Measurements from ENCODE around the gene HCN3.
"Not testable (repeated sequence)": the region's sequence is repeated elsewhere in the genome, so short reads cannot be mapped to it uniquely, and the experiment has no call there.

The HCN3 gene

DNA sequence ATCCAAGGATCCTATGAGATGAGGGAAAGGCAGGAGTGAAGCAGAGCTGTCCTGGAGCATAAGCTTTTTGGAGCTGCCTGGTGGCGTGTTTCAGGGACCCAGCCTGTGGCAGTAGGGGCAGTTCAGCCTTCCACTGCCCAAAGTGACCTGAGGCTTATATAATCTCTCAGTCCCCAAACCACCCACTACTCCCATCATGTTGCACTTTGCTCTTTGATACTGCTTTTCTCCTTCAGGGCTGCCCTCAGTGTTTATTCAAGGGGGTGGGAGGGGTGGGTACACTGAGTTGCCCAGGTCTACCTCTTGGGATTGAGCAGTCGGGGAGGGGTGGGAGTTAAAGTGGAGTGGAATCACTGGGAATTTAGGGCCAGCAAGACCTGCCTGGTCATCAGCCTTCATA, 9.3 kb downstream of the HCN3 start:
- TF ChIP-seq, protein P1, sequence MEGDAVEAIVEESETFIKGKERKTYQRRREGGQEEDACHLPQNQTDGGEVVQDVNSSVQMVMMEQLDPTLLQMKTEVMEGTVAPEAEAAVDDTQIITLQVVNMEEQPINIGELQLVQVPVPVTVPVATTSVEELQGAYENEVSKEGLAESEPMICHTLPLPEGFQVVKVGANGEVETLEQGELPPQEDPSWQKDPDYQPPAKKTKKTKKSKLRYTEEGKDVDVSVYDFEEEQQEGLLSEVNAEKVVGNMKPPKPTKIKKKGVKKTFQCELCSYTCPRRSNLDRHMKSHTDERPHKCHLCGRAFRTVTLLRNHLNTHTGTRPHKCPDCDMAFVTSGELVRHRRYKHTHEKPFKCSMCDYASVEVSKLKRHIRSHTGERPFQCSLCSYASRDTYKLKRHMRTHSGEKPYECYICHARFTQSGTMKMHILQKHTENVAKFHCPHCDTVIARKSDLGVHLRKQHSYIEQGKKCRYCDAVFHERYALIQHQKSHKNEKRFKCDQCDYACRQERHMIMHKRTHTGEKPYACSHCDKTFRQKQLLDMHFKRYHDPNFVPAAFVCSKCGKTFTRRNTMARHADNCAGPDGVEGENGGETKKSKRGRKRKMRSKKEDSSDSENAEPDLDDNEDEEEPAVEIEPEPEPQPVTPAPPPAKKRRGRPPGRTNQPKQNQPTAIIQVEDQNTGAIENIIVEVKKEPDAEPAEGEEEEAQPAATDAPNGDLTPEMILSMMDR (IDR thresholded peaks at IDR 0.05; ENCODE audit: low read depth, low read length) = no peak
- H3K4me3 ChIP-seq (ENCODE audit: low read depth, low read length) = no peak overlapping the region

- TF ChIP-seq, protein P1 (IDR thresholded peaks at IDR 0.05; ENCODE audit: low read depth, low read length) = no peak
- H3K4me3 ChIP-seq (ENCODE audit: low read depth, low read length) = no peak overlapping the region
These were observed 10.8 kb downstream of the HCN3 start for GRCh38 chr1:155287987-155288543.

- H3K4me3 ChIP-seq (ENCODE audit: low read depth, low read length) = not testable (repeated sequence)
These were observed 13.7 kb downstream of the HCN3 start for GRCh38 chr1:155291006-155291405.

GRCh38 chr1:155293086-155293749, 16.0 kb downstream of the HCN3 start:
- TF ChIP-seq, protein P1 (IDR thresholded peaks at IDR 0.05; ENCODE audit: low read depth, low read length) = no peak
- H3K4me3 ChIP-seq (ENCODE audit: low read depth, low read length) = no peak overlapping the region

- TF ChIP-seq, protein P1 (IDR thresholded peaks at IDR 0.05; ENCODE audit: low read depth, low read length) = no peak
- H3K4me3 ChIP-seq (ENCODE audit: low read depth, low read length) = no peak overlapping the region
These were observed 17.4 kb downstream of the HCN3 start for GRCh38 chr1:155294520-155295182.

GRCh38 chr1:155295183-155295941, 18.1 kb downstream of the HCN3 start:
- H3K4me3 ChIP-seq (ENCODE audit: low read depth, low read length) = no peak overlapping the region
- TF ChIP-seq, protein P1 (IDR thresholded peaks at IDR 0.05; ENCODE audit: low read depth, low read length) = no peak

- no peak overlapping the region for H3K4me3 ChIP-seq (ENCODE audit: low read depth, low read length)
- TF ChIP-seq, protein P1 (IDR thresholded peaks at IDR 0.05; ENCODE audit: low read depth, low read length) = no peak
These were observed 18.6 kb downstream of the HCN3 start for GRCh38 chr1:155295942-155296267.

All from WI38 (cell line).